GM19023 (cell line): Measurements from ENCODE around the gene PCNX2.
"Not testable (repeated sequence)": the region's sequence is repeated elsewhere in the genome, so short reads cannot be mapped to it uniquely, and the experiment has no call there.

Experiments
- ATAC-seq: cut with Tn5 transposase; IDR thresholded peaks from one replicate; pipeline ENCODE4 v1.9.1; 2021; ENCODE audit warnings: mild to moderate bottlenecking, moderate library complexity; ENCODE audit not compliant: unreplicated experiment

PCNX2 gene

GRCh38 chr1:233179638-233180037 lies 115.9 kb downstream of the PCNX2 start:
- not testable (repeated sequence) for ATAC-seq

GRCh38 chr1:233172201-233172600 lies 123.3 kb downstream of the PCNX2 start:
- ATAC-seq = no peak

GRCh38 chr1:233170741-233171140 lies 124.8 kb downstream of the PCNX2 start:
- no peak for ATAC-seq

GRCh38 chr1:233168384-233168783 lies 127.1 kb downstream of the PCNX2 start:
- ATAC-seq = no peak

- no peak for ATAC-seq
These were observed 128.6 kb downstream of the PCNX2 start for GRCh38 chr1:233166896-233167295.

- no peak for ATAC-seq
These were observed 131.8 kb downstream of the PCNX2 start for GRCh38 chr1:233163696-233164095.

- no peak for ATAC-seq
These were observed 137.2 kb downstream of the PCNX2 start for GRCh38 chr1:233158322-233158721.

GRCh38 chr1:233157245-233157644 lies 138.3 kb downstream of the PCNX2 start:
- no peak for ATAC-seq

- no peak for ATAC-seq
These were observed 143.7 kb downstream of the PCNX2 start for GRCh38 chr1:233151861-233152260.

- ATAC-seq = no peak
These were observed 151.1 kb downstream of the PCNX2 start for GRCh38 chr1:233144434-233144833.

GRCh38 chr1:233143241-233143640 lies 152.3 kb downstream of the PCNX2 start:
- no peak for ATAC-seq

- no peak for ATAC-seq
These were observed 154.6 kb downstream of the PCNX2 start for GRCh38 chr1:233140974-233141373.

- no peak for ATAC-seq
These were observed 155.0 kb downstream of the PCNX2 start for GRCh38 chr1:233140499-233140898.

- no peak for ATAC-seq
These were observed 156.5 kb downstream of the PCNX2 start for GRCh38 chr1:233138788-233139585.

- ATAC-seq = no peak
These were observed 159.7 kb downstream of the PCNX2 start for GRCh38 chr1:233135833-233136232.

- ATAC-seq = no peak
These were observed 163.1 kb downstream of the PCNX2 start for GRCh38 chr1:233132445-233132844.

GRCh38 chr1:233129031-233129430 lies 166.5 kb downstream of the PCNX2 start:
- not testable (repeated sequence) for ATAC-seq

GRCh38 chr1:233127157-233127556 lies 168.4 kb downstream of the PCNX2 start:
- ATAC-seq = no peak

GRCh38 chr1:233122779-233123178 lies 172.7 kb downstream of the PCNX2 start:
- no peak for ATAC-seq

- no peak for ATAC-seq
These were observed 173.5 kb downstream of the PCNX2 start for GRCh38 chr1:233121947-233122559.

- ATAC-seq = no peak
These were observed 180.7 kb downstream of the PCNX2 start for GRCh38 chr1:233114860-233115259.

- ATAC-seq = no peak
These were observed 181.4 kb downstream of the PCNX2 start for GRCh38 chr1:233114159-233114558.
